GM19193 (cell line): ENCODE data around the gene DDX53.

ENCODE experiments used
- POLR2A ChIP-seq: IDR thresholded peaks from 4 replicates; pipeline ENCODE4 v1.6.1; 2011; ENCODE audit not compliant: insufficient read depth, insufficient read length; ENCODE audit errors: extremely low read depth

The DDX53 gene

GRCh38 chrX:23012162-23012561 lies 12.4 kb downstream of the DDX53 start:
- no peak for TF ChIP-seq POLR2A

- TF ChIP-seq POLR2A: no peak
Measured at GRCh38 chrX:23012636-23013035, 12.9 kb downstream of the DDX53 start.

GRCh38 chrX:23013366-23013765 lies 13.6 kb downstream of the DDX53 start:
- no peak for TF ChIP-seq POLR2A

- no peak for TF ChIP-seq POLR2A
Measured at GRCh38 chrX:23031600-23031999, 31.8 kb downstream of the DDX53 start.

GRCh38 chrX:23035493-23035892 lies 35.7 kb downstream of the DDX53 start:
- TF ChIP-seq POLR2A: no peak

- TF ChIP-seq POLR2A: no peak
Measured at GRCh38 chrX:23046443-23046842, 46.7 kb downstream of the DDX53 start.

GRCh38 chrX:23048806-23049573 lies 49.2 kb downstream of the DDX53 start:
- TF ChIP-seq POLR2A: no peak

GRCh38 chrX:23052324-23052723 lies 52.6 kb downstream of the DDX53 start:
- no peak for TF ChIP-seq POLR2A
